GM12878 (cell line): Measurements from ENCODE around the gene GNAI2. TPM values are rescaled to one million over a fixed set of nuclear protein-coding genes. Genes with fewer than 3 reads are reported as not detected.

Experiments
- ATAC-seq: fragments of 200-7000 bp; cut with Tn5 transposase; 3 replicates; pipeline ENCODE4 v1.9.1; 2020; ENCODE audit warnings: mild to moderate bottlenecking, moderate library complexity
- Bru-seq: library from RNA; stranded (reverse); fragments of 400-500 nt; gene quantifications from one replicate; lab custom pipeline; 2021; lab: Mats Ljungman, UMichigan
- BruChase-seq, 2 experiments: library from RNA; stranded (reverse); fragments of 400-500 nt; gene quantifications; one replicate each; lab custom pipeline; 2021; lab: Mats Ljungman, UMichigan
- BruUV-seq: library from RNA; stranded (reverse); fragments of 400-500 nt; replicated peaks from 2 replicates; lab custom pipeline; 2021; lab: Mats Ljungman, UMichigan
- CTCF ChIA-PET: fragments of 300-600 bp; sonication (Branson Sonifier 250); formaldehyde crosslinking; extraction: SDS; loops from one replicate; lab custom pipeline; 2021; ENCODE audit warnings: inconsistent platforms; lab: Yijun Ruan, JAX
- POLR2A ChIA-PET: fragments of 350-600 bp; formaldehyde crosslinking; extraction: SDS; loops from one replicate; lab custom pipeline; 2021; ENCODE audit warnings: inconsistent platforms; lab: Charles Lee
- RAD21 ChIA-PET: fragments of 300-600 bp; sonication (Branson Sonifier 250); formaldehyde crosslinking; loops from one replicate; lab custom pipeline; 2023; ENCODE audit warnings: antibody characterized with exemption; ENCODE audit not compliant: unreplicated experiment; lab: Charles Lee
- SMC1A ChIA-PET: fragments of 300-600 bp; sonication (Branson Sonifier 250); formaldehyde crosslinking; loops from one replicate; lab custom pipeline; 2023; ENCODE audit not compliant: unreplicated experiment, uncharacterized antibody; lab: Charles Lee
- DNase-seq: peaks from one replicate; pipeline ENCODE4 v3.0.0-alpha.2; 2011; ENCODE audit warnings: low read depth, low spot score
- FAIRE-seq: peaks from 3 replicates; lab custom pipeline; 2011; peaks lifted over from hg19 to GRCh38; lab: Jason Lieb, UNC
- H2AFZ ChIP-seq: 2 replicates; pipeline ENCODE4 v1.6.0; 2011; ENCODE audit warnings: low read depth, low read length, control low read depth; ENCODE audit not compliant: control insufficient read depth
- H3K27ac ChIP-seq: 2 replicates; pipeline ENCODE4 v1.5.1; 2011; ENCODE audit warnings: control low read depth; ENCODE audit not compliant: control insufficient read depth, insufficient read depth
- H3K27me3 ChIP-seq, 2 experiments: replicated peaks in 1 of 2; 2 replicates each; pipeline versions ENCODE4 v1.6.0 to v1.6.1; 2011; ENCODE audit warnings: low read length in 1 of 2; ENCODE audit not compliant: control insufficient read depth in 2 of 2, insufficient read depth in 2 of 2
- H3K36me3 ChIP-seq, 2 experiments: 2 replicates each; pipeline ENCODE4 v1.5.1; 2011; ENCODE audit warnings: low read length in 1 of 2; ENCODE audit not compliant: control insufficient read depth in 2 of 2, insufficient read depth in 2 of 2
- H3K4me1 ChIP-seq: 2 replicates; pipeline ENCODE4 v1.6.1; 2011; ENCODE audit warnings: mild to moderate bottlenecking, low read length, moderate library complexity, mixed read lengths; ENCODE audit not compliant: control insufficient read depth, insufficient read depth
- H3K4me2 ChIP-seq: 2 replicates; pipeline ENCODE4 v1.6.0; 2011; ENCODE audit warnings: control low read depth; ENCODE audit not compliant: control insufficient read depth, insufficient read depth
- H3K4me3 ChIP-seq: fragments of 200-600 bp; sonication (generic); 2 replicates; pipeline ENCODE4 v1.5.1; 2016
- H3K79me2 ChIP-seq: 2 replicates; pipeline ENCODE4 v1.6.0; 2011; ENCODE audit warnings: low read length; ENCODE audit not compliant: control insufficient read depth, insufficient read depth
- H3K9ac ChIP-seq: 2 replicates; pipeline ENCODE4 v1.8.0; 2011; ENCODE audit warnings: low read length, control low read depth, mixed read lengths; ENCODE audit not compliant: control insufficient read depth, insufficient read depth
- H3K9me3 ChIP-seq: replicated peaks from 3 replicates; pipeline ENCODE4 v1.5.1; 2011; ENCODE audit warnings: mild to moderate bottlenecking, low read length; ENCODE audit not compliant: control insufficient read depth, insufficient read depth
- H4K20me1 ChIP-seq: 2 replicates; pipeline ENCODE4 v1.6.0; 2011; ENCODE audit not compliant: control insufficient read depth, insufficient read depth
- BHLHE40 ChIP-seq, 2 experiments: fragments of 450-650 bp in 1 of 2; IDR thresholded peaks; 2 replicates each; pipeline ENCODE4 v1.6.1; 2011 to 2017; ENCODE audit warnings: low read depth in 2 of 2, borderline replicate concordance in 1 of 2, improper control_type of control experiment in 1 of 2, low read length in 1 of 2, mild to moderate bottlenecking in 1 of 2
- CREB1 ChIP-seq: IDR thresholded peaks from 2 replicates; pipeline ENCODE4 v1.6.1; 2012; ENCODE audit warnings: low read depth, mild to moderate bottlenecking, inconsistent platforms
- EGR1 ChIP-seq, 2 experiments: IDR thresholded peaks; 1 replicate in 1 of 2; 2 replicates in 1 of 2; pipeline ENCODE4 v1.6.1; 2011 to 2012; ENCODE audit warnings: low read depth in 2 of 2, low read length in 2 of 2, borderline replicate concordance in 1 of 2, mild to moderate bottlenecking in 1 of 2, moderate library complexity in 1 of 2
- HDAC2 ChIP-seq: fragments of 200-600 bp; sonication (generic); IDR thresholded peaks from 2 replicates; pipeline ENCODE4 v1.6.1; 2017
- MXI1 ChIP-seq: fragments of 150-350 bp; IDR thresholded peaks from 2 replicates; pipeline ENCODE4 v1.6.1; 2011; ENCODE audit warnings: low read depth, mild to moderate bottlenecking, inconsistent platforms, low read length, improper control_type of control experiment
- NFYB ChIP-seq: IDR thresholded peaks from 2 replicates; pipeline ENCODE4 v1.6.1; 2011; ENCODE audit warnings: low read depth, mild to moderate bottlenecking, low read length, improper control_type of control experiment, moderate library complexity; ENCODE audit not compliant: insufficient read depth
- NR2F1 ChIP-seq: fragments of 450-650 bp; conservative IDR thresholded peaks from 2 replicates; pipeline ENCODE4 v1.6.1; 2017; ENCODE audit warnings: mild to moderate bottlenecking
- POLR2AphosphoS5 ChIP-seq: IDR thresholded peaks from 2 replicates; pipeline ENCODE4 v1.6.1; 2011; ENCODE audit warnings: mild to moderate bottlenecking, low read length, inconsistent platforms
- REST ChIP-seq: IDR thresholded peaks from 2 replicates; pipeline ENCODE4 v1.6.1; 2012; ENCODE audit warnings: mild to moderate bottlenecking, low read depth, low read length
- SMARCA5 ChIP-seq: fragments of 450-650 bp; IDR thresholded peaks from 2 replicates; pipeline ENCODE4 v1.6.1; 2017; ENCODE audit warnings: mild to moderate bottlenecking
- TCF7 ChIP-seq: IDR thresholded peaks from 2 replicates; pipeline ENCODE4 v1.6.1; 2014; ENCODE audit warnings: antibody characterized with exemption, borderline replicate concordance
- YY1 ChIP-seq: IDR thresholded peaks from 2 replicates; pipeline ENCODE4 v1.6.1; 2011; ENCODE audit warnings: low read depth, mild to moderate bottlenecking, low read length
- ZNF384 ChIP-seq: IDR thresholded peaks from 2 replicates; pipeline ENCODE4 v1.6.1; 2012; ENCODE audit warnings: low read depth, mild to moderate bottlenecking, low read length, improper control_type of control experiment, borderline replicate concordance
- ZZZ3 ChIP-seq: IDR thresholded peaks from 2 replicates; pipeline ENCODE4 v1.6.1; 2011; ENCODE audit warnings: low read depth; ENCODE audit not compliant: control insufficient read depth, insufficient read length
- WGBS: methylation state at CpG from one replicate; pipeline ENCODE4 v1.1.6; 2016; ENCODE audit warnings: low lambda C conversion rate; ENCODE audit not compliant: insufficient replicate concordance, insufficient coverage; ENCODE audit errors: missing lambda C conversion rate; 5-methylcytosine and 5-hydroxymethylcytosine counted together
- in situ Hi-C: fragments of 300-500 bp; cut with MboI; formaldehyde crosslinking; loops from 9 replicates; pipeline ENCODE4 v1.14.3; 2018; ENCODE audit warnings: mixed read lengths
- intact Hi-C: fragments of 100-400 bp; cut with micrococcal nuclease; formaldehyde crosslinking; loops from one replicate; pipeline ENCODE4 v1.14.2; 2022; ENCODE audit not compliant: unreplicated experiment
- long read RNA-seq, 2 experiments: library from polyadenylated mRNA; unstranded; transcript quantifications; one replicate each; pipeline ENCODE4 v2.0.0, GENCODE V29; 2019 to 2020
- polyA minus RNA-seq, 3 experiments: library from RNA; depleted of rRNA, polyadenylated mRNA; stranded (reverse); fragments of >200 nt; gene quantifications; 2 replicates each; pipeline ENCODE4 v1.2.3, GENCODE V29; 2011
- polyA plus RNA-seq, 11 experiments: library from polyadenylated mRNA; depleted of rRNA in 4 of 11; unstranded in 6 of 11; stranded (reverse) in 5 of 11; fragments of >200 nt; fragmentation: Nextera tagmentation in 4 of 11; fragmentation: Illumina TruSeq in 1 of 11; extraction: Ambion mirVana in 4 of 11; extraction: Trizol in 1 of 11; gene quantifications; 1 replicate in 1 of 11; 2 replicates in 10 of 11; pipeline versions ENCODE4 v1.2.1 to v1.2.3, GENCODE V29; 2011 to 2016; ENCODE audit warnings: inconsistent platforms in 2 of 11, missing spikeins in 2 of 11, low read depth in 1 of 11
- total RNA-seq, 4 experiments: library from RNA; depleted of rRNA in 3 of 4; stranded (reverse); fragments of >200 nt in 3 of 4; fragmentation: Illumina TruSeq in 1 of 4; extraction: Trizol in 1 of 4; gene quantifications; 2 replicates each; pipeline versions ENCODE4 v1.2.1 to v1.2.3, GENCODE V29; 2013 to 2021

Gene GNAI2
- 76.7 and 81.1 TPM in 2 replicates for total RNA-seq (2013; cell fraction: nucleolus; rRNA removed)
- total RNA-seq (2014; rRNA removed), result 222 and 225 TPM in 2 replicates
- total RNA-seq (2014; rRNA removed; fragmentation: Illumina TruSeq; extraction: Trizol), result 108 and 120 TPM in 2 replicates
- total RNA-seq (2021), result 271 and 276 TPM in 2 replicates
- 114 TPM for polyA plus RNA-seq (2011; ENCODE audit: low read depth)
- 160 and 346 TPM in 2 replicates for polyA plus RNA-seq (2011; rRNA removed)
- 449 and 513 TPM in 2 replicates for polyA plus RNA-seq (2011; cell fraction: cytosol; rRNA removed)
- 325 and 326 TPM in 2 replicates for polyA plus RNA-seq (2011; cell fraction: nucleus; rRNA removed)
- polyA plus RNA-seq (2012), result 201 and 206 TPM in 2 replicates
- 163 and 192 TPM in 2 replicates for polyA plus RNA-seq (2014; fragmentation: Illumina TruSeq; extraction: Trizol)
- polyA plus RNA-seq (2014; fragmentation: Nextera tagmentation; extraction: Ambion mirVana), result 10 to 100 TPM in 1 of 2 experiments, 1 to 10 TPM in 1; 5.0 to 15.3 TPM
- 257 and 287 TPM in 2 replicates for polyA plus RNA-seq (2014; rRNA removed)
- 100 to 1,000 TPM; 250 to 275 TPM for polyA plus RNA-seq (2016; fragmentation: Nextera tagmentation; extraction: Ambion mirVana)
- 423 and 505 TPM in 2 replicates for polyA minus RNA-seq (2011; rRNA and poly(A)+ RNA removed)
- 100.0 and 111 TPM in 2 replicates for polyA minus RNA-seq (2011; cell fraction: cytosol; rRNA and poly(A)+ RNA removed)
- polyA minus RNA-seq (2011; cell fraction: nucleus; rRNA and poly(A)+ RNA removed), result 45.9 and 66.9 TPM in 2 replicates
- percentile 76 among the genes with signal in this experiment for Bru-seq, nascent RNA
- percentile 89 among the genes with signal in this experiment for BruChase-seq, experiment 1, labeled RNA remaining after a 6-hour chase
- percentile 81 among the genes with signal in this experiment for BruChase-seq, experiment 2, labeled RNA remaining after a 2-hour chase
- long read RNA-seq, experiment 1, transcript GNAI2-202 (9 exons, 2,464 nt), result major isoform, 6 of 16 reads
- long read RNA-seq, experiment 1, partial matches to known transcripts, result 6 of 16 reads
- long read RNA-seq, experiment 1, other reads (novel, unspliced or antisense), result 1 of 16 reads
- long read RNA-seq, experiment 2, partial matches to known transcripts, result 0 of 4 reads
- long read RNA-seq, experiment 2, other reads (novel, unspliced or antisense), result 4 of 4 reads

- whole genome bisulfite sequencing, result 1% methylated on average over 41 of the region's 75 CpGs
- peak within 1 kb of the TSS; percentile 73 for H2AFZ ChIP-seq
- ATAC-seq, result peak; percentile 93
- H3K36me3 ChIP-seq, result no peaks in the 10 kb centered on the region; a peak in 2 of 4 replicates
- ChIA-PET SMC1A (interaction anchor here (0.7 to 1.5 kb wide), 4 partner anchors 10 to 100 kb away, joined by 3 to 8 read pairs (median 6); no protein-coding TSS in a partner anchor), CTCF (interaction anchor here (0.6 to 3.9 kb wide), 11 partner anchors 8 to 1447 kb away, joined by 3 to 29 read pairs (median 4); partner anchors contain the start of genes HYAL3 and NAA80), RAD21 (interaction anchor here (0.7 to 2.4 kb wide), 7 partner anchors 8 to 102 kb away, joined by 3 to 19 read pairs (median 5); no protein-coding TSS in a partner anchor), POLR2A (interaction anchor here (0.6 to 4.0 kb wide), 14 partner anchors 7 to 791 kb away, joined by 3 to 38 read pairs (median 4); partner anchors contain the start of genes HYAL3, IFRD2 and NAA80)
- in situ Hi-C loops, result no loop called here
- H3K4me2 ChIP-seq, result peak within 1 kb of the TSS; percentile 83
- peaks cover 14% of the 10 kb centered on the region for H3K4me1 ChIP-seq
- peak; percentile 91 for DNase-seq
- H3K27me3 ChIP-seq, result no peaks in the 10 kb centered on the region
- peak within 1 kb of the TSS; percentile 100 for H3K4me3 ChIP-seq
- peak within 1 kb of the TSS; percentile 90 for H3K9ac ChIP-seq
- H4K20me1 ChIP-seq, result 0 out of 2 replicates have a peak, but pooled peaks cover 5% of the 10 kb centered on the region
- BruUV-seq, result no TSS peak
- peak; percentile 100 for FAIRE-seq
- H3K27ac ChIP-seq, result peak within 1 kb of the TSS; percentile 91
- intact Hi-C loops, result loop anchor here (1.0 to 5.0 kb wide), 2 partner anchors 56 to 101 kb away; partner anchors contain the start of gene IFRD2
- H3K79me2 ChIP-seq, result peaks cover 47% of the 10 kb centered on the region
- no peaks in the 10 kb centered on the region for H3K9me3 ChIP-seq
- TF ChIP-seq NFYB (peak; percentile 76; the same call in 1 of the 2 replicates), CREB1 (0 out of 2 replicates have a peak, but pooled peaks have one; percentile 35), POLR2AphosphoS5 (peak; percentile 91), HDAC2 (no peak), BHLHE40 (IDR thresholded peaks at IDR 0.05; ENCODE audit: borderline replicate concordance in 1 of 2, low read depth in 2 of 2, low read length in 1 of 2) (peak; percentile 8 to 37; a peak in 2 of 4 replicates), TCF7 (no peak), REST (0 out of 2 replicates have a peak, but pooled peaks have one; percentile 29), ZNF384 (no peak), NR2F1 (peak; percentile 31; the same call in 1 of the 2 replicates), SMARCA5 (peak; percentile 87), EGR1 (IDR thresholded peaks at IDR 0.05; ENCODE audit: borderline replicate concordance in 1 of 2, low read depth in 2 of 2, low read length in 2 of 2) (0 out of 3 replicates have a peak, but pooled peaks of 1 of the 2 experiments have one; percentile 18), MXI1 (peak; percentile 68), ZZZ3 (no peak), YY1 (peak; percentile 39; the same call in 1 of the 2 replicates)
These were observed at the start of gene GNAI2 for GRCh38 chr3:50235716-50236483. Gene GNAI2 (plus strand): TSS chr3:50236204. CDS start chr3:50236336, 132 bp downstream.
